ENCODE results near the gene NPM3. TPM values are rescaled to one million over a fixed set of nuclear protein-coding genes. Genes with fewer than 3 reads are reported as not detected.

Gene NPM3
- total and polyA plus RNA-seq, 2 of the 8 experiments (the other 6 are each of a cell fraction or from before 2014, with no cell fraction given), result 127 to 175 TPM

DNA sequence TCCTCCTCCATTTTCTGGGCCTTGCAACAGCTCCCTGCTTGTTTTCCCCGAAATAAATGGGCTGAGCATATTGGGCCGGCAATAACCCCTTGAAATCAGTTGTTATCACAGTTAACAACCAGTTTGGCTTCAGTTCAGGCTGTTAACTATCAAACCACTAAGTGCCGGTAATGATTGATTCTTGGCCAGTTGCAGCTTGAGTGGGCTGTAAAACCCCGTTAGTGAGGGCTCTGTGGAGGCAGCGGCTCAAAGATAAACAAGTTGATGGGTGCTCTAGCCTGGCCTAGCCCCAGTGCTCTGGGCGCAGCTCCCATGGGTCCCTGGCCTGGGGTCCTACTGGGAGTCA lies 15.7 kb downstream of the NPM3 start:
- H2AFZ ChIP-seq (ENCODE audit: low read length), result no peak overlapping the region
- no peak overlapping the region for H3K4me3 ChIP-seq (ENCODE audit: extremely low read depth in 1 of 4, insufficient read depth in 2 of 4, low read depth in 3 of 4, low read length in 4 of 4)
- peaks cover 2 to 15% (median 12%) of the 10 kb centered on the region in 4 experiments for H3K27me3 ChIP-seq (replicated peaks in 1 of 4; ENCODE audit: control insufficient read depth in 3 of 4, extremely low read depth in 1 of 4, insufficient read depth in 3 of 4, low read length in 3 of 4)
- H3K23me2 ChIP-seq (ENCODE audit: low read depth, low read length), result no peaks in the 10 kb centered on the region
- H3K4ac ChIP-seq (replicated peaks; ENCODE audit: insufficient read length, low read depth, low read length), result no peak overlapping the region
- H3K27ac ChIP-seq (ENCODE audit: low read depth, low read length), result no peak overlapping the region
- FAIRE-seq (no peak), DNase-seq (ENCODE audit: low read depth in 1 of 2, low spot score in 2 of 2) (no peak)
- H3K4me1 ChIP-seq (replicated peaks in 1 of 4; ENCODE audit: control insufficient read depth in 3 of 4, insufficient read depth in 4 of 4, low read length in 3 of 4), result peaks cover 2 to 9% (median 7%) of the 10 kb centered on the region in 4 experiments; a peak in 6 of 7 replicates
- H3K18ac ChIP-seq (ENCODE audit: extremely low read depth, low read length), result no peak overlapping the region
- H2BK5ac ChIP-seq (ENCODE audit: low read depth, low read length), result no peak overlapping the region
- H3K23ac ChIP-seq (ENCODE audit: insufficient read length), result no peak overlapping the region
- H3K9me3 ChIP-seq (ENCODE audit: insufficient read depth in 2 of 2, low read depth in 1 of 2, low read length in 1 of 2), result no peaks in the 10 kb centered on the region
- no peak overlapping the region for H3K56ac ChIP-seq (replicated peaks; ENCODE audit: insufficient read length, low read depth, low read length)
- 89% methylated on average over 6 of the region's 6 CpGs; no CpG with 5 or more reads in 1 of the 2 experiments for WGBS, 2 experiments (ENCODE audit: extremely low coverage in 1 of 2, insufficient coverage in 1 of 2, insufficient read length in 1 of 2, insufficient replicate concordance in 2 of 2, low coverage in 1 of 2, low lambda C conversion rate in 2 of 2, missing lambda C conversion rate in 1 of 2)
- H3K79me2 ChIP-seq (ENCODE audit: control insufficient read depth in 1 of 2, insufficient read depth in 2 of 2, low read length in 2 of 2), result no peaks in the 10 kb centered on the region
- H3K4me2 ChIP-seq (ENCODE audit: insufficient read depth in 1 of 2, low read depth in 2 of 2, low read length in 2 of 2), result no peak overlapping the region
- H3K36me3 ChIP-seq (ENCODE audit: control insufficient read depth in 2 of 4, insufficient read depth in 4 of 4, low read length in 3 of 4), result no peaks in the 10 kb centered on the region
- no peak overlapping the region for H2BK20ac ChIP-seq (ENCODE audit: low read length)
- no peak overlapping the region for H2BK12ac ChIP-seq (ENCODE audit: low read depth, low read length)
- ChIA-PET POLR2A (ENCODE audit: partially characterized antibody) (interaction anchor here (0.9 to 1.6 kb wide), 2 partner anchors 16 to 51 kb away, joined by 3 to 6 read pairs; partner anchors contain the start of genes NPM3 and OGA), CTCF (ENCODE audit: partially characterized antibody) (interaction anchor here (0.6 to 9.2 kb wide), 11 partner anchors 8 to 165 kb away, joined by 3 to 100 read pairs (median 4); partner anchors contain the start of gene NPM3)
- no peaks in the 10 kb centered on the region for H3K79me1 ChIP-seq (ENCODE audit: low read depth, low read length)
- peaks cover 0 to under 1% of the 10 kb centered on the region in 2 experiments for H4K20me1 ChIP-seq (replicated peaks in 1 of 2; ENCODE audit: control insufficient read depth in 1 of 2, insufficient read depth in 2 of 2, low read length in 2 of 2)
- no peak overlapping the region for H4K91ac ChIP-seq (replicated peaks; ENCODE audit: insufficient read length, low read length)
- no peak for TF ChIP-seq BACH1 (IDR thresholded peaks at IDR 0.05; ENCODE audit: low read length)
- no peak overlapping the region for H3K14ac ChIP-seq (ENCODE audit: insufficient read length)
- no peak overlapping the region for H2AK5ac ChIP-seq (ENCODE audit: low read depth, low read length)
- no peak overlapping the region for H3K9ac ChIP-seq (replicated peaks in 1 of 4; ENCODE audit: extremely low read depth in 1 of 4, low read depth in 3 of 4, low read length in 3 of 4)
- no peak overlapping the region for H4K5ac ChIP-seq (ENCODE audit: insufficient read length, low read depth, low read length)
- no peak overlapping the region; the same call in 1 of the 2 replicates for H4K8ac ChIP-seq (ENCODE audit: extremely low read depth, insufficient read depth, low read length)
- H2BK120ac ChIP-seq (replicated peaks; ENCODE audit: low read depth, low read length), result no peak overlapping the region
- H2BK15ac ChIP-seq (ENCODE audit: low read length), result no peak overlapping the region

Data from H1 (cell line).